Measurements from ENCODE around the gene ATP1B3. TPM values are rescaled to one million over a fixed set of nuclear protein-coding genes. Genes with fewer than 3 reads are reported as not detected.

Gene ATP1B3
- total and polyA plus RNA-seq, 2 of the 13 experiments (the other 11 are each of a cell fraction or from before 2014, with no cell fraction given), result 84.3 to 93.6 TPM

DNA sequence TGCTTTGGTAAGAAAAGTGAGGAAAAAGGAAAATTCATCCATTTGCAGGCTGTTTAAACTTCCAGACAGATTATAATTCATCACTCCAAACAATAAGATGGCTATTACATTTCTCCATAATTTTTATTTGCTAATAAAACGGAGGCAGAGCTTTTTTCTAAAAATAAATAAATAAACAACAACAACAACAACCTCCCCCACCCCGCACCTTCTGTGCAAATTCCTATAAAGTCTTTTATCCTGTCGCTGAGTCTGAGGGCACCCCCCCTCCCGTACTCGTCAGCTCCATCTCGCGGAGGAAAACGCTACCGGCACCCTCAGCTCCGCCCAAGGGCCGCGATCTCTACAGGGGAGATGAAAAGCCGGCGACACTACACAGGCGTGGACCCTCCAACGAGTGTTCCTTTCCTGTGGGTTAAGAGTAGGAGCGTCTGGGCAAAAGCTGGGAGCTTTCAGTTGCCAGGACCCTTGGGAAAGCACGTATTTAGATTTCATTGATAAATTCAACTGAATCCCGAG is 1.0 kb upstream of the ATP1B3 start (continued):
- TF ChIP-seq, protein P1, sequence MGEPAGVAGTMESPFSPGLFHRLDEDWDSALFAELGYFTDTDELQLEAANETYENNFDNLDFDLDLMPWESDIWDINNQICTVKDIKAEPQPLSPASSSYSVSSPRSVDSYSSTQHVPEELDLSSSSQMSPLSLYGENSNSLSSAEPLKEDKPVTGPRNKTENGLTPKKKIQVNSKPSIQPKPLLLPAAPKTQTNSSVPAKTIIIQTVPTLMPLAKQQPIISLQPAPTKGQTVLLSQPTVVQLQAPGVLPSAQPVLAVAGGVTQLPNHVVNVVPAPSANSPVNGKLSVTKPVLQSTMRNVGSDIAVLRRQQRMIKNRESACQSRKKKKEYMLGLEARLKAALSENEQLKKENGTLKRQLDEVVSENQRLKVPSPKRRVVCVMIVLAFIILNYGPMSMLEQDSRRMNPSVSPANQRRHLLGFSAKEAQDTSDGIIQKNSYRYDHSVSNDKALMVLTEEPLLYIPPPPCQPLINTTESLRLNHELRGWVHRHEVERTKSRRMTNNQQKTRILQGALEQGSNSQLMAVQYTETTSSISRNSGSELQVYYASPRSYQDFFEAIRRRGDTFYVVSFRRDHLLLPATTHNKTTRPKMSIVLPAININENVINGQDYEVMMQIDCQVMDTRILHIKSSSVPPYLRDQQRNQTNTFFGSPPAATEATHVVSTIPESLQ (CRISPR knock-in tag; conservative IDR thresholded peaks at IDR 0.05), result no peak
- TF ChIP-seq RBM39 (IDR thresholded peaks at IDR 0.05; ENCODE audit: low read depth, low read length, poor library complexity, severe bottlenecking) (no peak), SALL1 (CRISPR knock-in tag; IDR thresholded peaks at IDR 0.05) (peak; percentile 32; the same call in 1 of the 2 replicates), ZBTB46 (CRISPR knock-in tag; IDR thresholded peaks at IDR 0.05; ENCODE audit: borderline replicate concordance) (no peak), MYC (CRISPR knock-in tag; IDR thresholded peaks at IDR 0.05; ENCODE audit: borderline replicate concordance) (no peak), ZNF205 (CRISPR knock-in tag; IDR thresholded peaks at IDR 0.05) (no peak), MAZ (IDR thresholded peaks at IDR 0.05; ENCODE audit: borderline replicate concordance, low read depth, low read length) (peak; percentile 76; the same call in 1 of the 2 replicates), MAZ (CRISPR knock-in tag; IDR thresholded peaks at IDR 0.05; ENCODE audit: low read depth) (no peak), CREM (IDR thresholded peaks at IDR 0.05) (no peak), CREM (CRISPR knock-in tag; IDR thresholded peaks at IDR 0.05) (no peak), IRF2 (CRISPR knock-in tag; IDR thresholded peaks at IDR 0.05) (peak; percentile 21; the same call in 1 of the 2 replicates), ZNF841 (CRISPR knock-in tag; IDR thresholded peaks at IDR 0.05; ENCODE audit: borderline replicate concordance) (no peak), ZFP37 (CRISPR knock-in tag; IDR thresholded peaks at IDR 0.05; ENCODE audit: borderline replicate concordance) (no peak), KDM3A (CRISPR knock-in tag; IDR thresholded peaks at IDR 0.05; ENCODE audit: low read depth) (no peak), ZNF367 (CRISPR knock-in tag; IDR thresholded peaks at IDR 0.05; ENCODE audit: borderline replicate concordance) (no peak), NONO (IDR thresholded peaks at IDR 0.05) (no peak), NONO (CRISPR knock-in tag; conservative IDR thresholded peaks at IDR 0.05) (0 out of 2 replicates have a peak, but pooled peaks have one; percentile 4), ZSCAN25 (CRISPR knock-in tag; IDR thresholded peaks at IDR 0.05) (no peak), KAT2B (IDR thresholded peaks at IDR 0.05; ENCODE audit: borderline replicate concordance, low read depth, low read length) (no peak), YEATS4 (CRISPR knock-in tag; IDR thresholded peaks at IDR 0.05; ENCODE audit: borderline replicate concordance) (no peak), ZNF709 (CRISPR knock-in tag; IDR thresholded peaks at IDR 0.05) (no peak), CHD2 (IDR thresholded peaks at IDR 0.05; ENCODE audit: low read depth, low read length) (no peak), KLF16 (CRISPR knock-in tag; IDR thresholded peaks at IDR 0.05) (peak in 1 of 2 experiments; percentile 19; a peak in 1 of 4 replicates), TGIF2 (CRISPR knock-in tag; IDR thresholded peaks at IDR 0.05) (0 out of 2 replicates have a peak, but pooled peaks have one; percentile 16), TRIM22 (IDR thresholded peaks at IDR 0.05) (no peak), ZFX (CRISPR knock-in tag; IDR thresholded peaks at IDR 0.05; ENCODE audit: low read depth) (peak; percentile 17; the same call in 1 of the 2 replicates), SIN3A (IDR thresholded peaks at IDR 0.05; ENCODE audit: borderline replicate concordance, low read depth, low read length) (0 out of 2 replicates have a peak, but pooled peaks have one; percentile 31), SRSF1 (optimal IDR thresholded peaks at IDR 0.05; ENCODE audit: low read depth, low read length) (peak; percentile 26)

Measured in HepG2 (cell line).